B cell (primary cell): ENCODE results near the gene GPR142. TPM values are rescaled to one million over a fixed set of nuclear protein-coding genes. Genes with fewer than 3 reads are reported as not detected.
A peak's percentile ranks its signal among the peaks of the same experiment; 100 is the strongest.

ENCODE experiments used
- ATAC-seq: fragments of 200-7000 bp; cut with Tn5 transposase; one replicate; pipeline ENCODE4 v1.10.0; 2021; ENCODE audit warnings: low read depth, mild to moderate bottlenecking, moderate number of reproducible peaks, moderate library complexity
- CTCF ChIA-PET: fragments of 350-600 bp; sonication (Branson Sonifier 250); formaldehyde crosslinking; loops from one replicate; lab custom pipeline; 2021; ENCODE audit warnings: antibody characterized with exemption, inconsistent platforms; lab: Charles Lee
- POLR2A ChIA-PET: fragments of 350-600 bp; sonication (Branson Sonifier 250); formaldehyde crosslinking; loops from one replicate; lab custom pipeline; 2021; ENCODE audit warnings: antibody characterized with exemption; lab: Charles Lee
- DNase-seq: peaks from one replicate; pipeline ENCODE4 v3.0.0; 2013
- H2AFZ ChIP-seq: 2 replicates; pipeline ENCODE4 v1.6.1; 2012; ENCODE audit warnings: mild to moderate bottlenecking, low read depth, low read length; ENCODE audit not compliant: insufficient read depth, poor library complexity, severe bottlenecking
- H3K27ac ChIP-seq, 2 donors: 1 replicate in 1 of 2; 2 replicates in 1 of 2; pipeline ENCODE4 v1.5.1; 2012 to 2013; ENCODE audit warnings: low read length in 2 of 2, mild to moderate bottlenecking in 2 of 2, moderate library complexity in 1 of 2
- H3K27me3 ChIP-seq, 4 experiments: fragments of 200-600 bp in 1 of 4; sonication (generic) in 1 of 4; replicated peaks in 1 of 4; 1 replicate in 2 of 4; 2 replicates in 2 of 4; pipeline versions ENCODE4 v1.6.1 to v1.7.0; 2013 to 2016; ENCODE audit warnings: low read length in 3 of 4, mild to moderate bottlenecking in 2 of 4, mixed read lengths in 1 of 4, moderate library complexity in 1 of 4; ENCODE audit not compliant: insufficient read depth in 4 of 4, control insufficient read depth in 3 of 4; ENCODE audit errors: control extremely low read depth in 1 of 4
- H3K36me3 ChIP-seq, 2 experiments: replicated peaks in 1 of 2; 1 replicate in 1 of 2; 2 replicates in 1 of 2; pipeline versions ENCODE4 v1.6.1 to v1.7.1; 2013; ENCODE audit warnings: low read length in 1 of 2; ENCODE audit not compliant: insufficient read depth in 2 of 2, control insufficient read depth in 1 of 2; ENCODE audit errors: control extremely low read depth in 1 of 2, extremely low read depth in 1 of 2
- H3K4me1 ChIP-seq, 2 donors: fragments of 200-600 bp in 1 of 2; sonication (generic) in 1 of 2; 1 replicate in 1 of 2; 2 replicates in 1 of 2; pipeline versions ENCODE4 v1.5.1 to v1.6.1; 2013 to 2017; ENCODE audit warnings: low read length in 2 of 2; ENCODE audit not compliant: control insufficient read depth in 2 of 2, insufficient read depth in 2 of 2
- H3K4me2 ChIP-seq: replicated peaks from 2 replicates; pipeline ENCODE3; 2012; ENCODE audit warnings: mild to moderate bottlenecking, low read depth, low read length; ENCODE audit not compliant: poor library complexity, severe bottlenecking
- H3K4me3 ChIP-seq, 5 experiments: fragments of 200-600 bp in 1 of 5; sonication (generic) in 1 of 5; 1 replicate in 3 of 5; 2 replicates in 2 of 5; pipeline versions ENCODE4 v1.5.1 to v1.7.0; 2011 to 2016; ENCODE audit warnings: low read length in 4 of 5, mild to moderate bottlenecking in 4 of 5, low read depth in 2 of 5, control low read depth in 1 of 5, moderate library complexity in 1 of 5; ENCODE audit not compliant: insufficient read depth in 1 of 5; ENCODE audit errors: control extremely low read depth in 1 of 5, extremely low read depth in 1 of 5
- H3K79me2 ChIP-seq: fragments of 200-600 bp; sonication (generic); one replicate; pipeline ENCODE4 v1.6.0; 2016; ENCODE audit warnings: low read length; ENCODE audit not compliant: control insufficient read depth, insufficient read depth
- H3K9ac ChIP-seq: fragments of 200-600 bp; sonication (generic); 2 replicates; pipeline ENCODE4 v1.6.1; 2017; ENCODE audit warnings: mild to moderate bottlenecking, low read length, moderate library complexity
- H3K9me3 ChIP-seq, 3 donors: one replicate each; pipeline versions ENCODE4 v1.6.1 to v1.7.1; 2013; ENCODE audit warnings: low read length in 2 of 3; ENCODE audit not compliant: control insufficient read depth in 2 of 3, insufficient read depth in 1 of 3; ENCODE audit errors: control extremely low read depth in 1 of 3
- H4K20me1 ChIP-seq: 2 replicates; pipeline ENCODE4 v1.6.0; 2012; ENCODE audit warnings: mild to moderate bottlenecking, low read length; ENCODE audit not compliant: insufficient read depth, control insufficient read depth, poor library complexity, severe bottlenecking
- H3K27ac Mint-ChIP-seq: one replicate; pipeline ENCODE4 v1.8.0; 2021; ENCODE audit warnings: mixed read lengths
- H3K27me3 Mint-ChIP-seq: one replicate; pipeline ENCODE4 v1.8.0; 2021; ENCODE audit warnings: mixed read lengths
- H3K4me1 Mint-ChIP-seq: one replicate; pipeline ENCODE4 v1.8.0; 2021; ENCODE audit warnings: mixed read lengths
- H3K4me3 Mint-ChIP-seq: one replicate; pipeline ENCODE4 v1.8.0; 2021; ENCODE audit warnings: mixed read lengths
- H3K9me3 Mint-ChIP-seq: one replicate; pipeline ENCODE4 v1.8.0; 2022; ENCODE audit warnings: mixed read lengths; ENCODE audit not compliant: insufficient read depth
- EZH2 ChIP-seq: IDR thresholded peaks from 2 replicates; pipeline ENCODE4 v1.6.1; 2012; ENCODE audit warnings: borderline replicate concordance, low read depth, mild to moderate bottlenecking, moderate library complexity, low read length; ENCODE audit not compliant: insufficient read depth, poor library complexity, severe bottlenecking
- WGBS: methylation state at CpG from one replicate; pipeline ENCODE4 v1.1.5; 2013; ENCODE audit warnings: missing lambda C conversion rate; ENCODE audit not compliant: insufficient coverage; 5-methylcytosine and 5-hydroxymethylcytosine counted together
- intact Hi-C: fragments of 100-400 bp; cut with micrococcal nuclease; formaldehyde crosslinking; loops from one replicate; pipeline ENCODE4 v1.10.0; 2022
- polyA plus RNA-seq: library from polyadenylated mRNA; depleted of rRNA; stranded (reverse); fragments of >200 nt; gene quantifications from 2 replicates; pipeline ENCODE4 v1.2.3, GENCODE V29; 2012
- total RNA-seq, 2 donors: library from RNA; stranded (reverse); fragments of 120-200 nt in 1 of 2; gene quantifications; 1 replicate in 1 of 2; 2 replicates in 1 of 2; pipeline versions ENCODE4 v1.2.3 to v1.2.4, GENCODE V29; 2013 to 2022
- TF ChIP-seq, protein P1 (sequence below): fragments of 200-600 bp; IDR thresholded peaks from one replicate; pipeline ENCODE4 v1.8.0; 2022; ENCODE audit warnings: antibody characterized with exemption, mild to moderate bottlenecking

Gene GPR142
- total and polyA plus RNA-seq, 2 donors (not counting 1 experiment from before 2014, with no cell fraction given) = not detected

DNA sequence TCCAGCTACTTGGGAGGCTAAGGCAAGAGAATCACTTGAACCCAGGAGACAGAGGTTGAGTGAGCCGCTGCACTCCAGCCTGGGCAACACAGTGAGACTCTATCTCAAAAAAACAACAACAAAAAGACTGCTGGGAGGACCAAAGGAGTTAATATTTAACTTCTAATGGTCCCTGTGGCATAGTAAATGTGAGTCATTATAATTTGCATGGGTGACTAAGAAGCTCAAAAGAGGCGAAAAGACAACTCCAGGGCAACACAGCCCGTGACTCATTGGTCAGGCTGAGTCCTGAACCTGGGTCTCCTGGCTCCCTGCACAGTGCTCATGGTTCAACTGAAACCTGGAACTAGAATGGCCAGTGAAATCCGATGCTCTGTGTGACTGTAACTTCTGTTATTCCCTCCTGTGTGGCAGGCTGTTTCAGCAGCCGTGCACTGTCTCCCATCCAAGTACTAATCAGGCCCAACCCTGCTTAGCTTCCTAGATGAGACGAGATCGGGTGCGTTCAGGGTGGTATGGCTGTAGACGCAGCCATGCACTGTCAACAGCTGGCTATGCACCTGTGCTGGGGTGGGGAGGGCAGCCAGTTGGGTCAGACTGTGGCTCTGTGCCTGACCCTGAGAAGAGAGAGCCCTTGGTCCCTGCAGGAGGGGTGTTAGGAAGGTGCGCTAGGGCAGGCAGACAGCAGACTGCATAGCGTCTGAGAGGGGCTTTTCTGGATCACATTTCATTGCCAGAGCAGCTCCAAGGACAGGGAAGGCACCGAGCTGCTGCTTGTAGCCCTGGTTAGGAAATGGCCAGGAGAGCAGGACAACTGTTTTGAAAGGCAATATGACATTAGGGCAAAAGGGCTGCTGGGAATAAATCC lies 50.1 kb downstream of the GPR142 start:
- DNase-seq (no peak), ATAC-seq (peak; percentile 24)
- CTCF ChIA-PET = no interaction called here
- H2AFZ ChIP-seq = no peak overlapping the region
- no peaks in the 10 kb centered on the region for H3K4me1 ChIP-seq
- no peaks in the 10 kb centered on the region for H3K9me3 ChIP-seq
- H3K4me1 Mint-ChIP-seq = peaks cover 3% of the 10 kb centered on the region
- no peaks in the 10 kb centered on the region for H3K27me3 ChIP-seq
- intact Hi-C loops = no loop called here
- no peaks in the 10 kb centered on the region for H3K79me2 ChIP-seq
- H3K27ac Mint-ChIP-seq = no peak overlapping the region
- H4K20me1 ChIP-seq = no peaks in the 10 kb centered on the region
- no peak overlapping the region for H3K27ac ChIP-seq
- H3K4me3 Mint-ChIP-seq = no peak overlapping the region
- H3K4me2 ChIP-seq = no peak overlapping the region
- no peak overlapping the region for H3K4me3 ChIP-seq
- 72% methylated on average over 8 of the region's 12 CpGs for WGBS
- POLR2A ChIA-PET = no interaction called here
- TF ChIP-seq, protein P1, sequence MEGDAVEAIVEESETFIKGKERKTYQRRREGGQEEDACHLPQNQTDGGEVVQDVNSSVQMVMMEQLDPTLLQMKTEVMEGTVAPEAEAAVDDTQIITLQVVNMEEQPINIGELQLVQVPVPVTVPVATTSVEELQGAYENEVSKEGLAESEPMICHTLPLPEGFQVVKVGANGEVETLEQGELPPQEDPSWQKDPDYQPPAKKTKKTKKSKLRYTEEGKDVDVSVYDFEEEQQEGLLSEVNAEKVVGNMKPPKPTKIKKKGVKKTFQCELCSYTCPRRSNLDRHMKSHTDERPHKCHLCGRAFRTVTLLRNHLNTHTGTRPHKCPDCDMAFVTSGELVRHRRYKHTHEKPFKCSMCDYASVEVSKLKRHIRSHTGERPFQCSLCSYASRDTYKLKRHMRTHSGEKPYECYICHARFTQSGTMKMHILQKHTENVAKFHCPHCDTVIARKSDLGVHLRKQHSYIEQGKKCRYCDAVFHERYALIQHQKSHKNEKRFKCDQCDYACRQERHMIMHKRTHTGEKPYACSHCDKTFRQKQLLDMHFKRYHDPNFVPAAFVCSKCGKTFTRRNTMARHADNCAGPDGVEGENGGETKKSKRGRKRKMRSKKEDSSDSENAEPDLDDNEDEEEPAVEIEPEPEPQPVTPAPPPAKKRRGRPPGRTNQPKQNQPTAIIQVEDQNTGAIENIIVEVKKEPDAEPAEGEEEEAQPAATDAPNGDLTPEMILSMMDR = no peak
- no peak for TF ChIP-seq EZH2
- no peak overlapping the region for H3K9ac ChIP-seq
- H3K9me3 Mint-ChIP-seq = no peaks in the 10 kb centered on the region
- peaks cover 20% of the 10 kb centered on the region for H3K27me3 Mint-ChIP-seq
- H3K36me3 ChIP-seq = no peaks in the 10 kb centered on the region

GRCh38 chr17:74419928-74420411 lies 52.7 kb downstream of the GPR142 start:
- no peaks in the 10 kb centered on the region for H3K4me1 ChIP-seq
- POLR2A ChIA-PET = no interaction called here
- no peaks in the 10 kb centered on the region for H3K9me3 ChIP-seq
- TF ChIP-seq EZH2 = no peak
- TF ChIP-seq, protein P1 = no peak
- no peaks in the 10 kb centered on the region for H3K9me3 Mint-ChIP-seq
- no peaks in the 10 kb centered on the region for H4K20me1 ChIP-seq
- H3K27ac Mint-ChIP-seq = no peak overlapping the region
- CTCF ChIA-PET = no interaction called here
- H3K79me2 ChIP-seq = no peaks in the 10 kb centered on the region
- intact Hi-C loops = no loop called here
- ATAC-seq = no peak
- peaks cover 0 to 6% (median 0%) of the 10 kb centered on the region in 4 experiments for H3K27me3 ChIP-seq
- no peak overlapping the region for H3K9ac ChIP-seq
- 89% methylated on average over 6 of the region's 10 CpGs for WGBS
- peaks cover 3% of the 10 kb centered on the region for H3K4me1 Mint-ChIP-seq
- H2AFZ ChIP-seq = no peak overlapping the region
- no peak for DNase-seq
- H3K4me3 Mint-ChIP-seq = no peak overlapping the region
- peaks cover 22% of the 10 kb centered on the region for H3K27me3 Mint-ChIP-seq
- no peak overlapping the region for H3K27ac ChIP-seq
- no peaks in the 10 kb centered on the region for H3K36me3 ChIP-seq
- H3K4me2 ChIP-seq = no peak overlapping the region
- no peak overlapping the region for H3K4me3 ChIP-seq
